Duodenal mucosa (tissue), 2 donors: ENCODE results near the gene ARHGAP22.

Source experiments
- H3K27ac ChIP-seq: one replicate; pipeline ENCODE4 v1.7.0; 2013; ENCODE audit warnings: low read depth, low read length
- H3K27me3 ChIP-seq, 2 donors: one replicate each; pipeline ENCODE4 v1.7.0; 2013; ENCODE audit warnings: low read length in 2 of 2, control low read depth in 1 of 2; ENCODE audit not compliant: insufficient read depth in 2 of 2, control insufficient read depth in 1 of 2
- H3K36me3 ChIP-seq, 2 donors: one replicate each; pipeline ENCODE4 v1.7.0; 2013; ENCODE audit warnings: low read length in 2 of 2, control low read depth in 1 of 2; ENCODE audit not compliant: insufficient read depth in 2 of 2, control insufficient read depth in 1 of 2
- H3K4me1 ChIP-seq, 2 donors: one replicate each; pipeline ENCODE4 v1.7.0; 2013; ENCODE audit warnings: low read length in 2 of 2, control low read depth in 1 of 2; ENCODE audit not compliant: insufficient read depth in 2 of 2, control insufficient read depth in 1 of 2
- H3K4me3 ChIP-seq, 2 donors: one replicate each; pipeline ENCODE4 v1.7.0; 2013; ENCODE audit warnings: low read length in 2 of 2, low read depth in 1 of 2
- H3K9ac ChIP-seq, 2 donors: one replicate each; pipeline ENCODE4 v1.7.0; 2013; ENCODE audit warnings: low read length in 2 of 2, low read depth in 1 of 2
- H3K9me3 ChIP-seq, 2 donors: one replicate each; pipeline ENCODE4 v1.7.0; 2013; ENCODE audit warnings: low read length in 2 of 2, control low read depth in 1 of 2; ENCODE audit not compliant: control insufficient read depth in 1 of 2

The ARHGAP22 gene

DNA sequence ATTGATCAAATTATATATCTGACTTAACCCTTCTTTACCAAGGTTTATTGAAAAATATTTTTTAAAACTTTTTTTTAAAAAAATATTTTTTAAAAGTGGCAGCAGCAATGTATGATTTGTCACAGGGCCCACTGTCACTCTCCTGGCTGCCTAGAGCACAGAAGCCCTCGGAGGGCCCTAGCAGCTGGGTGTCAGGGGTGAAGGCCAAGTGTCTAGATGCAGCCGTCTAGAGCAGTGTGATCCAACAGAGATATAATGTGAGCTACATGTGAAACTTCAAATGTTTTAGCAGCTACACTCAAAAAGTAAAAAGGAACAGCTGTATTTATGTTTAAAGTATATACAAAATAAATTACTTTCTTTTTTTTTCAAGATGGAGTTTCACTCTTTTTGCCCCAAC lies 112.7 kb downstream of the ARHGAP22 start:
- Histone ChIP-seq H3K36me3 (no peaks in the 10 kb centered on the region), H3K27ac (no peak overlapping the region), H3K4me1 (no peaks in the 10 kb centered on the region), H3K27me3 (no peaks in the 10 kb centered on the region), H3K4me3 (no peak overlapping the region), H3K9me3 (no peaks in the 10 kb centered on the region), H3K9ac (no peak overlapping the region)

DNA sequence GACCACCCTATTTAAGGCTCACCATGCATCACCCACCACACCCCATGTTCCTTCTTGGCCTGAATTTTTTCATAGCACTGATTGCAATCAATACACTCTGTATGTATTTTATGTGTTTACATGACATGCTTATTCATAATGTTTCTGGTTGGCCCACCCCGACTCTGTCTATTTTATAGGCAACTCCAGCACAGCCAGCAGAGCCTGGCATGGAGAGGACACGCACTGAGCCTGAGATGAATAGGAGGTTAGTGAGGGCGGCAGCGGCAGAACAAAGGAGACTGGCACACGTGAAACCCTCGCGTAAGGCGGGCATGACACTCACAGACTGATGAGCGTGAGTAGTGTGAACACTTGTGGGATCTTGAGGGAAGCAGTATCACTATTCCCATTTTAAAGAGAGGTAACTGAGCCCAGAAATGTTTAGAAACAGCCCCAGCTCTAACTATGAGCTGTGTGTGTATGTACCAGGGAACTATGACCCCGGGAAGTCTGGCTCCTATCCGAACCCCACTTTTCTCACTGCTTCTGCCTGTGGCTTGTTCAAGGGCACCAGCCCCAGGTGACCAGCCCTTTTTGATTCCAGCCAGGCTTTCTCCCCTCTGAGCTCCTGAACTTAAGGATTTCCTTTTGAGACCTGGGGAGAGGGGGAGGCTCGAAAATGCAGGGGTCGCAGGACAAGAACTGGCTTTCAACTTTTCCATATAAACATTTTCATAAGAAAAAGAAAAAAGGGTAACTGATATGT lies 113.3 kb downstream of the ARHGAP22 start:
- no peaks in the 10 kb centered on the region for H3K4me1 ChIP-seq
- H3K9ac ChIP-seq: no peak overlapping the region
- H3K4me3 ChIP-seq: no peak overlapping the region
- no peaks in the 10 kb centered on the region for H3K27me3 ChIP-seq
- H3K9me3 ChIP-seq: no peaks in the 10 kb centered on the region
- H3K27ac ChIP-seq: no peak overlapping the region
- no peaks in the 10 kb centered on the region for H3K36me3 ChIP-seq

DNA sequence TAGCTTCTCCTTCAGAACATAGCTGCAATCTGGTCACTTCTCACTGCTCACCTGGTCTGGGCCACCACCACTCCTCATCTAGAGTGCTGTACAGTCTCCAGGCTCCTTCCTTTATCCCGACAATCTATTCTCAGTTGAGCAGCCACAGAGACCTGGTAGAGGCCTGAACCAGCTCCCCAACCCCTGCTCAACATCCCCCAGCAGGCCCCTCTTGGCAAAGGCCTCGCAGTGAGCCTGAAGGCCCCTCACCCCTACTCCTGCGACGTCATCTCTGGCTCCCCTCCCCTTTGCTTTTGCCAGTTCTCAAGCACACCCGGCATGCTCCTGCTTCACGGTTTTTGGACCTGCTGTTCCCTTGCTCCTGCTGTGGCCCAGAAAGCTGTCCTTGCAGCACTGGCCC lies 113.9 kb downstream of the ARHGAP22 start:
- H3K36me3 ChIP-seq: no peaks in the 10 kb centered on the region
- H3K4me1 ChIP-seq: no peaks in the 10 kb centered on the region
- H3K9ac ChIP-seq: no peak overlapping the region
- H3K9me3 ChIP-seq: no peaks in the 10 kb centered on the region
- H3K27ac ChIP-seq: no peak overlapping the region
- no peaks in the 10 kb centered on the region for H3K27me3 ChIP-seq
- H3K4me3 ChIP-seq: no peak overlapping the region

DNA sequence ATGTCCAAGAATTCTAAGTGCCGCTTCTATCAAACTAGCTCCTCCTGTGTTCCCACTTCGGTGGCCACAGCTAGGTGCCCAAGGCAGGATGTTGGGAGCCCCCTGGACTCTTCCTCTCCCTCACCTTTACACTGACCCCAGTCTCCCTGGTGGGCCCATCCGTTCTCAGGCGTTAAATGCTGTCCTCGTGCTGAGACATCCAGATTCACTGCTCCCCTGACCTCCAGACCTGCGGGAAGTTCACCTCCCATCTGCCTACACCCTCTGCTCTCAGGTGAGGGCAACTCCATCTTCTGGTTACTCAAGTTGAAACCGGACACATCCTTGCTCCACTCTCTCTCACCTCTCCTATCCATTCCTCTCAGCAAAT lies 114.3 kb downstream of the ARHGAP22 start:
- Histone ChIP-seq H3K27ac (no peak overlapping the region), H3K9ac (no peak overlapping the region), H3K9me3 (no peaks in the 10 kb centered on the region), H3K4me3 (no peak overlapping the region), H3K4me1 (no peaks in the 10 kb centered on the region), H3K27me3 (no peaks in the 10 kb centered on the region), H3K36me3 (no peaks in the 10 kb centered on the region)

DNA sequence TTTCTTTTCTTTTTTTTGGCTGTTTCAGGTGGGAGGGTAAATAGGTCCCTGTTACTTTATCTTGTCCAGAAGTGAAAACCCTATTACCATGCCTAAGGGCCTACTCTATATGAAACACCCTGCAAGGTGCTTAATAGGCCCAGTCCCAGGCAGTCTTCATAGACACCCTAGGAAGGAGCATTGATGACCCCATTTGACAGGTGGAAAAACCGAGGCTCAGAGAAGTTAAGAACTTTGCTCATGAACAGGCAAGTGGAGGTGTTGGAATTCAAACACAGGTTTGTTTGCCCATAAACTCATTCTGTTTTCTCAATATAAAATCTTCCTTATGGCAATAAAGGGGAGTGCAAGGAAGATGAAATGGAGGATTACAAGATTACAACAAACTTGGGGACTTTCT lies 115.8 kb downstream of the ARHGAP22 start:
- Histone ChIP-seq H3K9me3 (no peaks in the 10 kb centered on the region), H3K27ac (no peak overlapping the region), H3K9ac (no peak overlapping the region), H3K36me3 (no peaks in the 10 kb centered on the region), H3K4me1 (no peaks in the 10 kb centered on the region), H3K4me3 (no peak overlapping the region), H3K27me3 (no peaks in the 10 kb centered on the region)

DNA sequence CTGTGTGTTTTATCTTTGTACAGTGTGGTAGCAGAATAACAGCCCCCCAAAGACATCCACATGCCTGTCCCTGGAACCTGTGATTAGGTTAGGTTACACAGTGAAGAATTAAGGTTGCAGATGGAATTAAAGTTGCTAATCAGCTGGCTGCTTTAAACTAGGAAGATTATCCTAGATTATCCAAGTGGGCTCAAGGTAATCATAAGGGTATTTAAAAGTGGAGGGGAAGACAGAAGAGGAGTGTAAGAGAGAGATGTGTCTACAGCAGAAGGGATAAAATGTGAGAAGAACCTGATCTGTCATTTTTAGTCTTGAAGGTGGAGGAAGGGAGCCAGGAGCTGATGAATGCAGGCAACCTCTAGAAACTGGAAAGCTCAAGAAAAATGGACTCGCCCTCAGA lies 117.6 kb downstream of the ARHGAP22 start:
- Histone ChIP-seq H3K27me3 (no peaks in the 10 kb centered on the region), H3K4me3 (no peak overlapping the region), H3K9ac (no peak overlapping the region), H3K9me3 (no peaks in the 10 kb centered on the region), H3K27ac (no peak overlapping the region), H3K36me3 (no peaks in the 10 kb centered on the region), H3K4me1 (no peaks in the 10 kb centered on the region)

DNA sequence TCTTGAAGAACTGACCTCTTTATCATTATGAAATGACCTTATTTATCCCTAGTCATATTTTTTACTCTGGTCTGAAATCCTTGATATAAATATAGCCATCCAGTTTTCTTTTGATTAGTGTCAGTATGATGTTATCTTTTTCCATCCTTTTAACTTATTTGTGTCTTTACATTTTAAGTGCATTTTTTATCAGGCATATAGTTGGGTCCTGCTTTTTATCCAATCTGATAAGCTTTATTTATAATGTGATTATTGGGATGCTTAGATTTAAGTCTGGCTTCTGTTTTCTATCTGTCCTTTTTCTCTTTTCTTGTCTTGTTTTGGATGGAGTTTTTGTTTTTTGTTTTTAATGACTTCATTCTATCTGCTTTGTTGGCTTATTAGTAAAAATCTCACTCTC lies 119.2 kb downstream of the ARHGAP22 start:
- no peak overlapping the region for H3K4me3 ChIP-seq
- H3K27me3 ChIP-seq: no peaks in the 10 kb centered on the region
- no peaks in the 10 kb centered on the region for H3K9me3 ChIP-seq
- H3K9ac ChIP-seq: no peak overlapping the region
- H3K36me3 ChIP-seq: no peaks in the 10 kb centered on the region
- H3K4me1 ChIP-seq: no peaks in the 10 kb centered on the region
- H3K27ac ChIP-seq: no peak overlapping the region

DNA sequence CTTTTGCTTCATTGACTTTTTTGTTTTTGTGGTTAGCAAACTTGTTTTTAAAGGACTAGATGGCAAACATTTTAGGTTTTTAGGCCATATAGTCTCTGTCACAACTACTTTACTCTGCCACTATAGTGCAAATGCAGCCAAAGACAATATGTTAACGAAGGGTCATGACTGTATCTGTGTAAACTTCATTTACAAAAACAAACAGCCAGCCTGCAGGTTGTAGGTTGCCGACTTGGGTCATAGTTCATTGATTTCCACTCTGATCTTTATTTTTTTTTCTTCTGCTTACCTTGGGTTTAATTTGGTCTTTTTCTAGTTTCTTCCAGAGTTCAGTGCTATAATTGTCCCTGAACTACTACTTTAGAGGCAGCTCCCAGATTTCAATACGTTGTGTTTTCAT lies 120.0 kb downstream of the ARHGAP22 start:
- Histone ChIP-seq H3K27ac (no peak overlapping the region), H3K9ac (no peak overlapping the region), H3K27me3 (no peaks in the 10 kb centered on the region), H3K36me3 (no peaks in the 10 kb centered on the region), H3K4me1 (no peaks in the 10 kb centered on the region), H3K9me3 (no peaks in the 10 kb centered on the region), H3K4me3 (no peak overlapping the region)

DNA sequence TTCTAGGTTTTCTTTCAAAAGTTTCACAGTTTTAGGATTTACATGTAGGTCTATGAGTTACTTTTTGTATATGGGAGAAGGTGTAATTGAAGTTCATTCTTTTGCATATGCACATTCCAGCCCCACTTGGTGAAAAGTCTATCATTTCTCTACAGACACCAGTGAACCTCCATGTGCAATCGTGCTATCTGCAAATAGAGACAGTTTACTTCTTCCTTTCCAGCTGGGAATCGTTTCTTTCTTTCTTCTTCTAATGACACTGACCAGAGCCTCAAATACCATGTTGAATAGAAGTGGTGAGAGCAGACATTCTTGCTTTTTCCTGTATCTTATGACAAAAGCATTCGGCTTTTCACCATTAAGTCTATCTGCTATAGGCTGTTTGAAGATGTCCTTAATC lies 122.7 kb downstream of the ARHGAP22 start:
- Histone ChIP-seq H3K4me3 (no peak overlapping the region), H3K27ac (no peak overlapping the region), H3K4me1 (no peaks in the 10 kb centered on the region), H3K36me3 (no peaks in the 10 kb centered on the region), H3K27me3 (no peaks in the 10 kb centered on the region), H3K9me3 (no peaks in the 10 kb centered on the region), H3K9ac (no peak overlapping the region)

DNA sequence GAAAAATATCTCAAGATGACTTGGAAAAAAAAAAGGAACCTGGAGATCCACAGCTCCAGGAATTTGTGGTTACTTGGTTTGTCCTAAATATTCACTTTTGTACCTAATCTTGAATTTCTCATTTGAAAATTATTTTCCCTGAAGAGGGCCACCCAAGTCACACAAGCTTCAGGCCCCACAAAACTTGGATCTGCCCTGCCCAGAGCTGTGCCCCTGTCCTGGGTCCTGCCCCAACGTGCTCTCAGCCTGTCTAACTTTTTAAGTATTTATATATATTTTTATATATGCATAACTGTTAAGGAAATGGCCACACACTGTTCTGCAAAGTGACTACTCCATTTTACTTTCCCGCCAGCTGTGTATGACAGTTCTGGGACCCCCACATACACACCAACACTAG lies 123.5 kb downstream of the ARHGAP22 start:
- Histone ChIP-seq H3K9ac (no peak overlapping the region), H3K27me3 (no peaks in the 10 kb centered on the region)

More for the DNA sequence above, 123.5 kb downstream of the ARHGAP22 start:
- H3K4me1 ChIP-seq: no peaks in the 10 kb centered on the region
- H3K4me3 ChIP-seq: no peak overlapping the region
- H3K9me3 ChIP-seq: no peaks in the 10 kb centered on the region
- H3K27ac ChIP-seq: no peak overlapping the region
- H3K36me3 ChIP-seq: no peaks in the 10 kb centered on the region
